Activated CD8-positive, alpha-beta memory T cell treated with anti-CD3 and anti-CD28 coated beads, Interleukin-2, amount 50 U/mL, for 1 hour (primary cell): ENCODE measurements around the gene TCF3.

Experiments used
- DNase-seq: peaks from one replicate; pipeline ENCODE4 v3.0.0-alpha.2; 2020; ENCODE audit errors: extremely low read depth

The TCF3 gene

DNA sequence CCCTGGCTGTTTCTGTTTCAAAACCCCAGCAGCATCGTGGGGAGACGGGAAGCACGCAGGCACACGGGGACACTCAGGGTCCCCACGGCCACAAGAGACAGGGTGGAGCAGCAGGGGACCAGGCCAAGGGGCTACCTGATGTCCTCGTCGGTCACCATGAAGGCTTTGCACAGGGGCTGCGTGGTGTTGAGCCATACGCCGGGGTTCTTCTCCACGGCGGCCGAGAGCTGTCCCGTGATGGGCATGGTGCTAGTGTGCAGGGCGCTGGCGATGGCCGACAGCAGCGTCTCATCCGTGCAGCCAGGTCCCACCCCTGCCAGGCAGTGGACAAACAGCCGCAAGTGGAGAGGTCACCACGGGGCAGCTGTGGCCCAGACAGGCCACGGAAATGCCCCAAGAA is 71.5 kb downstream of the TCF3 start:
- no peak for DNase-seq

DNA sequence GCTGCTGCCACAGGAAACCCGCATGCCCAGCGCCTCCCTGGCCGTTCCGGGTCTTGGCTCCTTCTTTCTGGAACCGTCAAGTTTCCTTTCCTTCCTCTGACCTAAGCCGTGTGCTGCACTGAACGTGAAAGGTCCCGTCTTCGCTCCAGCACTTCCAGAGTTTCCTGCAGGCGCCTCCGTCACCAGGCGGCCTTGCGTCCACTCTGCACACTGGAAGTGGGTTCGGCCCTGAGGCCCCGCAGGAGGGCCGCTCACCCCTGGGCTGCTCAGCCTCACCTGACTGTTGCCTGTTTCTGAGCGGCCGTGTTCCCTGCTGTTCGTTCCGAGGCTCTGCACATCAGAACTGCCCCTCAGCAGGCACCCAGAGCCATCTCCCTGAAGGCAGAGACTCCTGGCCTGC is 72.0 kb downstream of the TCF3 start:
- DNase-seq = no peak

DNA sequence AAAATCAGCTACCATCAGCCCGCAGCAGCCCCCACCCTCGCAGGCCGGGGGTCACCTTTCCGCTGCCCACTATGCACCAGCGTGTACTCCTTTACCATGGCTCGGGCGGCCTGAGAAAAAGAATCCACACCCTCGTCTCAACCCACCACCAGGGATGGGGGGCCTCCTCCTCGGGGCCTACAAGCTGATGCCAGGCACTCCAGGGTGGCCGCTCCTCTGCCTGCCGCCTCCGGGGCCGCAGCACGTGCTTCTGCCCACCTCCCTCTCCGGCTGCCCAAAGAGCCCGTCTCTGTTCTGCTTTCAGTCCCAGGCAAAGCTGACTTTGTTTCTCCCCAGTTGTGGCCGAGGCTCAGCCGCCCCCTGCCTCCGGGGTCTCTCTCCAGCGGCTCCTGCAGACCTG is 73.2 kb downstream of the TCF3 start:
- no peak for DNase-seq

DNA sequence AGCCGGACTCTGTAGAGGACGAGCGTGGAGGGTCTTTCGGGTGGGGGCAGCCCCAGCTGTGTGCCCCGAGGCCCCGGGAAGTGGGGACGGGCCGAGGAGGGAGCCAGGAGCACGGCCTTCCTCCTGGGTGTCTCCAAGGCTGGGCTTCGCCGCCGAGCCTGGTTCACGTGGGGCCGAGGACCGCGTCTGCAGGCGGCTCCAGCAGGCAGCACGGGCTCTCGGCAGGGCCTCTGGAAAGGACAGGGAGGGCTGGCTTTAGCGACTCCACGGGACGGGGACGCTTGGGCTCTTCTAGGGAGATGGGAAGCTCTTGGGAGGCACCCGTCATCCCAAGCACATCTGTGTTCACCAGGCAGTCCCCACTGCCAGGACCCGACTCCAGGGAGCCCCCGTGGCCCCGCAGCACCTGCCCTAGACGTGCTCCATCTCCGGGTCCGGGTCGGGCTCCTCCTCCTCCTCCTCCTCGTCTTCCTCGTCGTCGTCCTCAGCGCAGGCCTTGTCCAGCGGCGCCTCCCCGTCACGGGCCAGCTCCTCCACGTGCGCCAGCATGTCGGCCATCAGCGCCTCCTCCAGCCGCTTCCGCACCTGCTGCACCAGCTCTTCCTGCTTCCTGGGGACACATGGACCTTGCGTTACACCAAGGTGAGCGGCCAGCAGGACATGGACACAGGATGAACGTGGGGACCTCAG is 74.3 kb downstream of the TCF3 start:
- DNase-seq = no peak

DNA sequence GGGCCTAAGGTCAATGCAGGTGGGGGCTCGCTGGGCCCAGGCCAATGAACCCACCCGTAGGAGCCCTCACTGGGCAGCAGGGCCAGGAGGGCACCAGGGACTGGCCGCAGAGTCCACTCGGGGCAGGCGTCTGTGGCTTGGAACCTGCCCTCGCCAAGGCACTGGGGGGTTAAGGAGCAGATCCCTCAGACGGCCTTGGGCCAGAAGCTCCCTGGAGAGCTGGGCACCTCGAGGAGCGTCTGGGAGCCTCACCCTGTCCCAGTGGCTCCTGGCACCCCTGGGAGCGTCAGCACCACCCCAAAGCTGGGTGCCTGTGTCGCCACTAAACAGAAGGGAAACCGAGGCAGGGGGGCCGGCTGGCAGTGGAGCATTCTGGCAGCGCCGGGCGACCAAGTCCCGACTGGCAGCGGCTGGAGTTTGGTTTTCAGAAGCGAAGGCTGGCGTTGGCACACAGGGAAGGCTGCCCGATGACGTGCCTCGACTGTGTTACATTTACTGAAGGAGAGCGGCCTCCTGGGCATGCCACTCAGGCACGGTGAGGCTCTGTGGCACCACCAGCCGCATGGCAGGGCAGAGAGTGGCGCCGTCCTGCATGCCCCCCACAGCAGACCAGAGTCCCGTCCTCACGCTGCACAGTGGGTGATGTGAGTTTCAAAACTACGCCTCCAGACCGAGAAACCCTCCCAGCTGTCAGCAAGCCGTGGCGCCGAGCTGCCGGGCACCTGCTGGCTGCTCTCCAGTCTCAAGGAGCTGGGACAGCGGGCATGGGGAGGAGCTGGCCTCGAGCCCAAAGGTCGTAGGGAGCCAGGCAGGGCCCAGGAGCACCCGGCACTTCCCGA is 75.1 kb downstream of the TCF3 start:
- no peak for DNase-seq

DNA sequence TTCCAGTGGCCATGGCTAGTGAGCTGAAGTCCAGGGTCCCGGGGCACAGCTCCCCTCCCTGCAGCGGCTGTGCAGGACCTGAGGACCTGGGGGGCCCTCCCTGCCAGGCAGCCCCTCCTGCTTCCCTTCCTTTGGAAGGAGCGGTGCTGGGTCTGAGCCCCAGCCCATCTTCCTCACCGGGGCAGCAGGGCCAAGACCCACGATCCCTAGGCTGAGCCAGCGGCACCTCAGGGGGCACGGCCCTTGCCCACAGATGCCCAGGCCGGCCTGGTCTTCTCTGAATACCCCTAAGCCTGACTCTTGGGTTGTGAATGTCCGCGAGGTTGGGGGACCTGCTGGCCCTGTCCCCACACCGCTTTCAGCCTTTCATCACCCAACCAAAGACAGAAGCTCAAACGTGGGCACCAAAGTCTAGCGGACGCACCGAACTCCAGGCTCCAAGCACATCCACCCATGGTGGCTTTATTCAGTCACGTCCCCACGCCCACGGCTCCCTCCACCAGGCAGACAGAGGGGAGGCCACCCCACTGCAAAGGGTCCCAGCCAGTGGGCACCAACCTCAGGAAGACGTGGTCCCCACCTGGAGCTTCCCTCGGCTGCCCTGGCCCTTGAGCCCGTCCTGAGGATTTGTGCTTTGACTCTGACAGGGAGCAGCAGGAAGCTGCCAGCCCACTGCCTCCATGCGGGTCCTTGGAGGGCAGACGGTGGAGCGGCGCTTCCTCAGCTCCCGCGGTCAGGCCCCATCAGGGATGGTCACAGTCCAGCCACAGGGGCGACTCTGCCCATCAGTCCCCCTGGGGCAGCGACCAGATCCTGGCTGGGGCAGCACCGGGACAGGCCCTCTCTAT is 75.9 kb downstream of the TCF3 start:
- no peak for DNase-seq

DNA sequence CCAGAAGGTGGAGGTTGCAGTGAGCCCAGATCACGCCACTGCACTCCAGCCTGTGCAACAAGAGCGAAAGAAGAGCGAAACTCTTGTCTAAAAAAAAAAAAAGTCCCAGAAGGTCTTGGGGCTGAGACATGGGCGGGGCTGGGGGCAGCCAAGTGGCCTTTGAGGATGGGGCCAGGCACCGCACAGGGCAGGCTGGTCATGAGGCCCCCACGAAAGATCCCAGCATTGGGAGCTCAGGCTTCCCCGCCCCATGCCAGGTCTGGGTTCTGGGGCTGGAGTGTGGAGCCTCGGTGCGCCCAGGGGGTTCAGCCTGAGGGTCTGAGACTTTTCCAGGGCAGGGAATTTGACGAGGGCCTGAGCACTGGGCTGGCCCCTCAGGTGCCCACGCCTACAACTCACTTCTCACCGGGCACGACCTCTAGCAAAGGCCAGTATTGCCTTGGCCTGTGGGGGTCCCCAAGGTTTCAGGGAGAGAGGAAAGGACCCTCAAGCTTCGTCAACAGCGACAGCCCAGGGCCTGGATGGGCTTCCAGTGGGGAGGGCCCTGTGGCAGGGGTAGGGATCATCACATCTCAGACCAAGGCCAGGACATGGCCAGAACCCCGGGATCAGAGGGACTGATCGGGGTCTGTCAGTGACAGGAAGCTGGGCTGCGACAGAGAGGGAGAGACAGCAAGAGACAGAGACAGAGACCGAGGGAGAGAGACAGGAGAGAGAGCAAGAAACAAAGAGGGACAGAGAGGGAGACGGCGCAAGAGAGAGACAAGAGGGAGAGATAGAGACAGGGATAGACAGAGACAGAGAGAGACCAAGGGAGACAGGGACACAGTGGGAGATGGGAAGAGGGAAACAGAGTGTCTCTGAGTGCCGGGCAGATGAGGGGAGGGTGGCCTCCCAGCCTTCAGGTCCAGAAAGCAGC is 76.8 kb downstream of the TCF3 start:
- no peak for DNase-seq

DNA sequence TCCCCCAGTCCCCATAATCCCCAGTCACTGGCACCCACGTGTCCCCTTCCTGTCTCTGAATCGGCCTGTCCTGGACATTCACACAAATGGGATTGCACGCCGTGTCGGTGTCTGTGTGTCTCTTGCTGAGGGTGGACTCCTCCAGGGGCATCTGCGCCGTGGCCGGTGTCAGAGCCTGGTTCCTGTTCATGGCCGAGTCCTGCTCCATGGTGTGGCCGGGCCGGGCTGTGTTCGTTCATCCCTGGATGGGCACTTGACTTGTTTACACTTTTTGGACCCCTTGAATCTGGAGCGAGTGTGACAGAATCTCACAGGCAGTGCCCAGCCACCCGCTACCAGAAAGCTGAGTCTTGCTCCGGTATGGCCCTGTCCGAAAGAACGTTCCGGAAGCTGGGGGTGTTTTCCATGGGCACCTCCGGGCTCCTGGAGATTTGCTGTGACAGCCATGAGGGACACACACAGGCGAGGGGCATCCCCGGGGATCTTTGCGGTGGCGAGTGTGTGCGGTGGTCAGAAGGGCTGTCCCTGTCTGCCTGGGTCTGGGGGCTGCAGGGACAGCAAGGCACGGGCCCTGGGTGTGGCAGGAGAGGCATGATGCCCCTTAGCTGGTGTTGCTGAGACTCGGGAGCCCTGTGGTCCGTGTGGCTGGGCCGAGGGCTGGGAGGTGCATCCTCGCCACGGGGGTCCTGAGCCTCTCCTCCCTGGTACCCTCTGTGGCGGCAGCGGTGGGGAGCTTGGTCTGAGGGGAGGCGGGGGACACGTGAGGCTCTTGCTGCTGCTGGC is 77.9 kb downstream of the TCF3 start:
- no peak for DNase-seq

DNA sequence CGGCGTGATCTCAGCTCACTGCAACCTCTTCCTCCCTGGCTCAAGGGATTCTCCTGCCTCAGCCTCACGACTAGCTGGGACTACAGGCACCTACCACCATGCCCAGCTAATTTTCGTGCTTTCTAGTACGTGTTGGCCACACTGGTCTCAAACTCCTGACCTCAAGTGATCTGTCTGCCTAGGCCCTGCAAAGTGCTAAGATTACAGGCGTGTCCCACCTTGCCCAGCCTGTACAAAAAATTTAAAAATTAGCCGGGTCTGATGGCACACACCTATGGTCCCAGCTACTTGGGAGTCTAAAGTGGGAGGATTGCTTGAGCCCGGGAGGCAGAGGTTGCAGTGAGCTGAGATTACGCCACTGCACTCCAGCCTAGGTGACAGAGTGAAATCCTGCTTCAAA is 79.6 kb downstream of the TCF3 start:
- DNase-seq = no peak

DNA sequence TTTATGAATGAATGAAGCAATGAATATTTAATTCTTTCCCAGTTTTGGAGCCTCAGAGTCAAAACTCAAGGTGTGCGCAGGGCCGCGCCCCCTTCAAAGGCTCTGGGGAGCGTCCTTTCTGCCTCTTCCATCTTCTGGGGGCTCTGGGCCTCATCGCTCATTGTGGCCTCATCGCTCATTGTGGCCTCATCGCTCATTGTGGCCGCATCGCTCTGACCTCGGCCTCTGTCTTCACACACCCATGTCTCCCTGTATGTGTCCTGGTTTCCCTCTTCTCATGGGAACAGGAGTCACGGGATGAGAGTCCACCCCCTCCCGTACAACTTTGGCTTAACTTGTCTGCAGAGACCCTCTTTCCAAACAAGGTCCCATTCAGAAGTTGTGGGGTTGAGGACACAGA is 81.1 kb downstream of the TCF3 start:
- DNase-seq = no peak

DNA sequence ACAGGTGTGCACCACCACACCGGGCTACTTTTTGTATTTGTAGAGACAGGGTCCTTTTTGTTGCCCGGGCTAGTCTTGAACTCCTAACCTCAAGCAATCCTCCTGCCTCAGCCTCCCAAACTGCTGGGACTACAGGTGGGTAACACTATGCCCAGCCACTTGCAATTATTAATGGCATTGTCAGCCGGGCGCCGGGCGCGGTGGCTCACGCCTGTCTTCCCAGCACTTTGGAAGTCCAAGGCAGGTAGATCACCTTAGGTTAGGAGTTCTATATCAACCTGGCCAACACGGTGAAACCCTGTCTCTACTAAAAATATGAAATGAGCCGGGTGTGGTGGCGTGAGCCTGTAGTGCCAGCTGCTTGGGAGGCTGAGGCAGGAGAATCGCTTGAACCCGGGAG is 81.6 kb downstream of the TCF3 start:
- no peak for DNase-seq

DNA sequence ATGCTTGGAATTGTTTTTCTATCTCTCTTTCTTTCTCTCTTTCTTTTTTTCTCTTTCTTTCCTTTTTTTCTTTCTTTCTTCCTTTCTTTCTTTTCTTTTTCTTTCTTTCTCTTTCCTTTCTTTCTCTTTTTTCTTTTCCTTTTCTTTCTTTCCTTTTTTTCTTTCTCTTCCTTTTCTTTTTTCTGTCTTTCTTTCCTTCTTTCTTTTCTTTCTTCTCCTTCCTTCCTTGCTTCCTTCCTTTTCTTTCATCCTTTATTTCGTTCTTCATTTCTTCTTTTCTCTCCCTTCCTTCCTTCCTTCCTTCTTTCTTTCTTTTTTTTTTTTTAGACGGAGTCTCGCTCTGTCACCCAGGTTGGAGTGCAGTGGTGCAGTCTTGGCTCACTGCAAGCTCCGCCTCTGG is 82.4 kb downstream of the TCF3 start:
- DNase-seq = no peak

DNA sequence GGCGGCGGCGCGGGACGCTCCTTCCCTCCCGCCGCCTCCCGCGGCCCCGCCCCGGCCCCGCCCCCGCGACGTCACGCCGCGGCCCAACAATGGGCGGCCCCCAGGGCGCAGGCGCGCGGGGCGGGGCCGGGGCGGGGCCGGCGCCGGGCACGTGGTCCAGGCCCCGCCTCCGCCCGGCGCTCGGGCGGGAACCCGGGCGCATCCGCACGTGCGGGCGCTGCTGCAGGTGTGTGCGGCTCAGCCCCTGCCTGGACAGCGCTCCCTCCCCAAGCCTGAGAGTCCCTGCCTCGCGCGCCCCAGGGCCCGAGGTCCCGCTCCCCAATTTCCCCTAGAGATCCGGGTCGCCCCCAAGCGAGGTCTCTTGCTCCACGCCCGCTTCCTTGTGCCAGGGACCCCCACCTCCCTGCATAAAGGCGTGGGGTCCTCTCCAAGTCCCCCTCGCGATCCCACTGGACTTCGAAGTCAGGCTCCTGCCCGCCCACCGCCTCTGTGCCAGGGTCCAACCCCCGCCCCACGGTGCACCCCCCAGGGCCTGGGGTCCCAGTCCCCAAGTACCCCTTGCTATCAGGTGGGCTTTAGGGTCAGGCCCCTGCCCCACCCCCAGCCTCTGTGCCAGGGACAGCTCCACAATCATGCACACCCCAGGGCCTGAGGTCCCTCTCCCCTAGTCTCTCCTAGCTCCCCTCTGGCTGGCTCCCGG is 83.9 kb downstream of the TCF3 start, which contains the start of gene MEX3D:
TSS of gene MEX3D (minus strand) at position 6 of the 700 bp plus-strand sequence. CDS start 267 bp downstream, outside the sequence.
- DNase-seq = no peak

DNA sequence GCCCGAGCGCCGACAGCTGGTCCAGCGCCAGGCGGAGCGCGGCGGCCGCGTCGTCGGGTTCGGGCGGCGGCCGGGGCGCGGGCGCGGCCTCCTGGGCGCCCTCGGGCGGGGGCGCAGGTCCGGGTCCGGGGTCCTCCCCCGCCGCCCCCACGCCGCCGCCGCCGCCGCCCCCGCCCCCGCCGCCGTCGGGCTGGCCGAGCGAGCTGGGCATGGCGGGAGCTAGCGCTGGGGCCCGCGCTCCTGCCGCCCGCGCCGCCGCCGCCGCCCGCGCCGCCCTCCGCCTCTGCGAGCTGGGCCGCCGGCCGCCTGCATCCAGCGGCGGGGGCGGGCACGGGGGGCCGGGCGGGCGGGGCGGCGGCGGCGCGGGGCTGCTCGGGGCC is 84.6 kb downstream of the TCF3 start:
- no peak for DNase-seq

DNA sequence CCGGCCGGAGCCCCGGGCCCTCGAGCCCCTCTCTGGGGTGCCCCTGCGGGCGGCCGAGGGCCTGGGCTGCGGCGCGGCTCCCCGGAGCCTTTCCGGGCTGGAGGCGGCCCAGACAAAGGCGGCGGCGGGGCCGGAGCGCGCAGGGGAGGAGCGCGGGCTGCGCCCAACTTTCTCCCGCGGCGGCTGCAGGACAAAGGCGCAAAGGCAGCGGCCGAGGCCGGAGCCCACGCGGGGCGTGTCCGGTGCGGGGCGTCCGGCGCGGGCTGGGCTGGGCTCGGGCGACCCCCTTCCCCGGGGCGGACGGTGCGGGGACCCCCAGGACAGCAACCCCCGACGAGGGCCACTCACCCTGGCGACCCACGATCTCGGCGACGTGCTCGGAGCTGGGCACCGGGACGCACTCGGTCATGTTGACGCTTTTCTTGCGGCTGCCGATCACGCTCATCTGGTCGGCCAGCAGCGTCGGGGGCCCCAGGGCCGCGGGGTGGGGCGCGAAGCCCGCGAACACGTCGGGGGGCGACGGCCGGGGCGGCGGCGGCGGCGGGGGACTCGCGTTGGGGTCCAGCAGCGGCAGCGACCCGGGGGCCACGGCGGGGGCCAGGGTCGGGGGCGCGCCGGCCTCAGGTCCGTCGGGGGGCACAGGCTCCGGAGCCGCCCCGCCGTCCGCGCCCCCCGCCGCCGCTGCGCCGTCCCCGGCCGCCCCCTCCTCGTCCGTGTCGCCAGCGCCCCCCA is 85.1 kb downstream of the TCF3 start:
- DNase-seq = no peak

DNA sequence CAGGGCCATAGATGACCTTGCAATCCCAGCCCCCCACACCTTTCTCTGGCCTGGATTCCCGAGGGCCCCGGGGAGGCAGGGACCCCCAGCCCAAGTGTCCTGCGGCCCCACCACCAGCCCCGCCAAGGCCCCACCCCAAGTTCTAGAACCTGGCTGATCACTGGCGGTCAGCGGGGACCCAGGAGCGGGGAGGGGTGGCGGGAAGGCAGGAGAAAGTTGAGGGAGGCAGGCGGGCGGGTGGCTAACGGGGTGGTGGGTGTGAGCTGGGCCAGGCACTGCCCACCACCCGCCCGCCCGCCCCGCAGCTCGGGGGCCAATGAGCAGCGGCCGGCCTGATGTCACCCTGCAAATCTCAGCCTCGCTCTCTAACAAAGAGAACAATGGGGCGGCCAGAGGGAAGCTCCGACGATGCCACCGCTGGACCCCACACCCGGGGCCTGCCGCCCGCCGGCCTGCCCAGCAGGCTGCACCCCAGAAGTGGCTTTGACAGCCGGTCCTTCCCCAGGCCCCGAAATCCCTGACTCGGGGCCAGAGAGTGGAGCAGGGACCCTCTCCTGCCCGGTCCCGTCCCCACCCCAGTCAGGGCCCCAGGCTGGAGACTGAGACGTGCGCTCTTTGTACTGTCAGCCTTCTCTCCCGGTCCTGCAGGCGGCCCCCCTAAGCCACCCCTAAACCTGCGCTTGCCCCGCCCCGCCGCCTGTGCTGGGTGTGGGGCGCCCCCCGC is 85.9 kb downstream of the TCF3 start:
- no peak for DNase-seq

DNA sequence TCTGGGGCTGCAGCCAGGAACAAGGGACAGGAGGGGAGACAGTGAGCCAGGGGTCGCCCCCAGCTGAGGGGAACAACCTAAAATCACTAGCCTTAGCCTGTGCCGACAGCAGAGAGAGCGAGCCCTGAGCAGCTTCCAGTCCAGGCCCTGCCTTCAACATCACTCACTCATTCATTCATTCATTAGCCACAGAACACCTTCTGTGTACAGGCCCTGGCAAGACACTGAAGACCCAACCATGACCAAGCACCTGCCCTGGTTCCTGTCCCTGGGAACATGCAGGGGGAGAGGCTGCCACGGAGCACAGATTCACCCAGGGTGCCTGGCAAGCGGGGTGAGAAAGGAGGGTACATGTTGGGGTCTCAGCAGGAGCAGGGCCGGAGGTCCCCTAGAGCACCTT is 89.2 kb downstream of the TCF3 start:
- DNase-seq = no peak

DNA sequence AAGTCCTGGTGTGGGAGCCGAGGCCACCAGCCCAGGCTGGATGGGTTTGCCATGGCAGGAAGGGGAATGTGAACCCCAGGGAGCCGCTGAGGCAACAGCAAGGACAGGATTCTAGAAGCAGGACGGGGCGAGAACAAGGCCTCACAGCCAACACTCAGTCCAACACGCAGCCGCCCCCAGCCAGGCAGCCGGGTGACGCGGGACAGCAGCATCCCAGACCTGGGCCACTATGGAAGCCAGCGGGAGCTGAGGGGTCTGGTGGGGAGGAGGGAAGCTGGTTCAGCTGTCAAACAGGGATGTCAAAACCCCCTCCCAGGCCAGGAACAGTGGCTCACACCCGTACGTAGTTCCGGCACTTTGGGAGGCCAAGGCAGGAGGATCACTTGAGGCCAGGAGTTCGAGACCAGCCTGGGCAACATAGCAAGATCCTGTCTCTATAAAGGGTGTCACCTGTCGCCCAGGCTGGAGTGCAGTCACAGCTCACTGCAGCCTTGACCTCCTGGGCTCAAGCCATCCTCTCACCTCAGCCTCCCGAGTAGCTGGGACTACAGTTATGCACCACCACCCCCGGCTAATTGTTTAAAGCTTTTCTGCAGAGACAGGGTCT is 91.1 kb downstream of the TCF3 start:
- no peak for DNase-seq
